G401 (cell line): ENCODE results near the gene CLIC4. TPM values are rescaled to one million over a fixed set of nuclear protein-coding genes. Genes with fewer than 3 reads are reported as not detected.
A peak's percentile ranks its signal among the peaks of the same experiment; 100 is the strongest.

Experiments used
- DNase-seq: peaks from one replicate; pipeline ENCODE4 v3.0.0-alpha.2; 2015; ENCODE audit warnings: low spot score
- in situ Hi-C: cut with HindIII; loops from 2 replicates; pipeline ENCODE4 v1.10.0; 2016; ENCODE audit warnings: low sequenced_read_pairs, mixed read lengths
- total RNA-seq: library from RNA; depleted of rRNA; stranded (reverse); fragments of >200 nt; shearing (Covaris generic); gene quantifications from 2 replicates; pipeline ENCODE4 v1.2.3, GENCODE V29; 2014

Gene CLIC4
- total RNA-seq, 1 experiment from 2014 or later, result 171 TPM

- in situ Hi-C loops, result no loop called here
Observed at GRCh38 chr1:24866211-24867083, 121.2 kb downstream of the CLIC4 start.

DNA sequence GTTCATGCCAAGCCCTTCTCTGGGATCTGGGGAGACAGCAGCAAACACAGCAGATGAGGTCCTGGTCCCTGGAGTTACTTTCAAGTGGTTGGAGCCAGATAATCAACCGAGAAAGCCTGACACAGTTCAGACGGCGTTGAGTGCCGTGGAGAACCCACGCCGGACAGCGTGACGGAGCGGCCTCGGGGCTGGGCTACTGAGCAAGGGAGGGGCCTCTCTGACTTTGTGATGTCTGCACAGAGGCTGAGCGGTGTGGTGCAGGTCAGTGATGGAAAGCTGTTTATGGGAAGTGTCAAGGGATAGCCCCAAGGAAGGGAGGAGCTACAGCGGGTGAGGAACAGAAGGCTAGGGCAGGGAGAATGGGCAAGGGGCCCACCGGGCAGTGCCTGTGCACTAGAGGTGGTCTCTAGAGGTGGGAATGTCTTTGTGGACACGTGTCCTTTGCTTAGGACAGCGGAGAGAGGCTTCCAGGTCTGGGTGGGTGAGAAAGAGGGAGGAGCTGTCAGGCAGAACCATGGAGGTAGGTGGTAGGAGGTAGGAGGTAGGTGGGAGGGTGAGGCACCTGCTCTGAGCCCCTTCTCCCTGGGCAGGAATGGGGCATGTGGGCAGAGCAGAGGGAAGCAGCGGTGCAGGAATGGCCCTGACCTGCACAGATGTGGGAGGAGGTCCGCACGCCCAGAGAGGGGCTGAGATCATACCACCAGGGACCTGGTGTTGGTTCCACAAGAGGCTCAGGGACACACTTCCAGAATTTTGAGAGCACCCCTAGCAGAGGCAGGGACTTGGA, 122.0 kb downstream of the CLIC4 start:
- in situ Hi-C loops, result no loop called here

More at GRCh38 chr1:24866211-24867083, 121.2 kb downstream of the CLIC4 start:
- no peak for DNase-seq

DNA sequence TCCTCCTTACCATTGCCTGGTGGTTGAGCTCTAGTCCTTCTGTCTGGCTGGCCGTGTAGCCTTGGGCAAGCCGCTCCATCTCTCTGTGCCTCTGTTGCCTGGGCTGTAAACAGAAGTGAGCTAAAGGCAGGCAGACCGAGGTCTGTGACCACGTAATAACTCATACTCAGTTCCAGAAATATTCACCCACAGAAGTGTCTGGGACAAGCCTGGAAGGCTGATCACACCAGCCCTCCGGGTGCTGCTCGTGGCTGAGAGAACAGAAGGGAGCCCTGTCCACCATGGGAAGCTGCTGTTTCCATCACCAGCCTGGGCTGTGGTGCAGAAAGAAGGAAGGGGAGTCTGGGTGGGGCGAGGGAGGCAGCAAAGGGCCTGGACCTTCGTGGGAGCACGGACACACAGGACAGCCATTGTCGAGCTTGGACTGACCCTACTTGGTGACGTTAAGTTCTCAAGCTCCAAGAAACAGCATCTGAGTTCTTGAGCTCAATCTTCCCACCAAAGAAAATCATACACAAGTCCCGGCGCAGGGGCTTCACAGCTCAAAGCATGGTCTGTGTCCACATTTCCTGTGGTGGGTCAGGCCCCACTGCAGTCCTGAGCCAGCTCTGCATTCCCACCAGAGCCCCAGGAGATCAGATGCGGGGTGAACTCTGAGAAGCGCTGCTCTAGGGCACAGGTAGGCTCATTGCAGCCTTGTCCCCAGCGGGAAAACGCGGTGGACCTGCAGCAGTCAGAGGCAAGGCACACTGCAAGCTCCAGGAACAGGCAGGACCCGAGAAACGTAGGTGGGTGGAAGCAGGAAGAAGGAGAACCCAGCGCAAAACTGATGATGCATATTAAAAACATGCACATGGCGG, 123.0 kb downstream of the CLIC4 start:
- in situ Hi-C loops, result no loop called here
- no peak for DNase-seq

More for the DNA sequence above, 122.0 kb downstream of the CLIC4 start:
- no peak for DNase-seq

DNA sequence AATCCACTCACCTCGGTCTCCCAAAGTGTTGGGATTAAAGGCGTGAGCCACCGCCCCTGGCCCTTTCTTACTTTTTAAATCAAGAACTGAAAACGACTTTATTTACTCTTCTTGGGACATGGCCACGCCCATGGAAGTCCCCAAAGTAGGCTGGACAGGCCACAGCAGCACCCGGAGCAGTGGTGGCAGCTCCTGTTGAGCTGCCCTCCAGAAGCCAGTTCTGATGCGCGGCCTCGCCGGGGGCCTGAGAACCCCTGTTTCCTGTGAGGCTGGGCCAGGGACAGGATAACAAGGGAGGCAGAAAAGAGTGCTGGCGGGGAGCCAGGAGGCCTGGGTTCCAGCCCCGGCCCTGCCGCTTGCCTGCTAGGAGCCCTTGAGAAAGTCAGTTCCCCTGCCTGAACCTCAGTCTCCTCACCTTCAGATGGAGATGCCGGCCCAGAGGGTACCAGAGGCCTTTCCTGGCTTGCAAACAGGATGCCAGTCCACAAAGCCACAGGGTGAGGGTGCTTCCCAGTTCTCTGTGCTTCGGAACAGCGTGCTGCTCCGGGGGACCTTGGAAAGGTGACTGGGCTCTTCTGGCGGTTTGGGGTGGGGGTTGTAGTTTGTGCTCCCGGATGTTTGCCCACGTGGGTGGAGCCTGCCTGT, 125.4 kb downstream of the CLIC4 start:
- in situ Hi-C loops, result no loop called here
- no peak for DNase-seq

DNA sequence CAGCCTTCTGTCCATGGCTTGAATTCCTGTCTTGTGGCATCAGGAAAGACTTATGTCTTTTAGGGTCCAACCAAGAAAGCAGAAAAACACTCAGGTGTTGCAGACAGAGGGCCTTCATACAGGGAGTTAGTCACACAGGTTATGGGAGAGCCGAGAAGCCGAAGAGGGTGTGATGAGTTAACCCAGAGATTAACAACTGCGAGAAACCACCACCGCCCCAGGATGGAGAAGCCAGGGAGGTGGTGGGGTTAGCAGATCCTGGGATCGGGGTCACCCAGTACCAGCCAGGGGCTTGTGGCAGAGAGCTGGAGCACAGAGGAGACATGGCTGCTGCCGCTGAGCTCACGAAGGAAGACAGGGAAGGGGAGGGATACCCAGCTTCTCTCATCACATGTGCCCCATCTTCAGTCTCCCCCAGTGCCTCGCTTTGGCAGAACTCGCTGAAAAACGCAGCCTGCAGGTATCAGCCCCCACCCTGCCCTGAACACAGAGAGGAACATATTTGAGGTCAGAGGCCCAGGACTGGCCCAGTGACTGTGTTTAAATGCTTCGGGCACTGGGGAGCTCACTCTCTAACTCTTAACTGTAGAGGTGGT, 126.2 kb downstream of the CLIC4 start:
- in situ Hi-C loops, result no loop called here
- DNase-seq, result no peak

GRCh38 chr1:24872061-24872850, 127.0 kb downstream of the CLIC4 start:
- in situ Hi-C loops, result no loop called here
- DNase-seq, result peak; percentile 2

DNA sequence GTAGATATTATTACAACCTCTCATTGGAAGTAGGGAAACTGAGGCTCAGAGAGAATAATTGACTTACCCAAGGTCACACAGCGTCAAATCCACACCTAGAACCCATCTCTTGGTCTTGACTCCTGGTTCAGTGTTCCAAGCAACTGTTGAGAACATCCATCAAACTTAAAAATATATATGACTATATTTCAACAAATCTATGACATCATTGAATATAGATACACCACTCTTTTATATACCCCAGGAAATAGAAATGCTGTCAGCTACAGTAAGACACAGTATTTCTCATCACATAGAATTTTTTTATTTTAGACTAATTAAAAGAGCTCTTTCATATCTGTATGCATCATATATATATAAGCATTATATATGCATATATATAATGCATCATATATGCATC, 127.9 kb downstream of the CLIC4 start:
- in situ Hi-C loops, result no loop called here
- no peak for DNase-seq

GRCh38 chr1:24874056-24874455, 128.8 kb downstream of the CLIC4 start:
- in situ Hi-C loops, result no loop called here
- DNase-seq, result no peak

- in situ Hi-C loops, result no loop called here
- DNase-seq, result no peak
Observed at GRCh38 chr1:24874611-24875234, 129.5 kb downstream of the CLIC4 start.

GRCh38 chr1:24875257-24875656, 130.0 kb downstream of the CLIC4 start:
- in situ Hi-C loops, result no loop called here
- no peak for DNase-seq

GRCh38 chr1:24875991-24876506, 130.8 kb downstream of the CLIC4 start:
- DNase-seq, result no peak
- in situ Hi-C loops, result no loop called here

DNA sequence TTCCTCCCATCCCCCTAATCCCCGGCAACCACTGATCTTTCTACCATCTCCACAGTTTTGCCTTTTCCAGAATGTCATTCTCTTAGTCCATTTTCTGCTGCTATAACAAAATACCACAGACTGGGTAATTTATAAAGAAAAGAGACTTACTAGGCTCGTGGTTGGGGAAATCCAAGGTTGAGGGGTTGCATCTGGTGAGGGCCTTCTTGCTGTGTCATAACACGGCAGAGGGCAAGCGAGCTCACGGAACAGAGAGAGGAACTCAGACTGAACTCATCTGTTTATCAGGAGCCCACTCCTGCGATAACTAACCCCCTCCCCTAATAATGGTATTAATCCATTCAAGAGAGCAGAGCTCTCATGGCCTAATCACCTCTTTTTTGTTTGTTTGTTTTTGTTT, 132.8 kb downstream of the CLIC4 start:
- in situ Hi-C loops, result no loop called here
- no peak for DNase-seq

- DNase-seq, result no peak
- in situ Hi-C loops, result no loop called here
Observed at GRCh38 chr1:24878775-24879742, 133.8 kb downstream of the CLIC4 start.

DNA sequence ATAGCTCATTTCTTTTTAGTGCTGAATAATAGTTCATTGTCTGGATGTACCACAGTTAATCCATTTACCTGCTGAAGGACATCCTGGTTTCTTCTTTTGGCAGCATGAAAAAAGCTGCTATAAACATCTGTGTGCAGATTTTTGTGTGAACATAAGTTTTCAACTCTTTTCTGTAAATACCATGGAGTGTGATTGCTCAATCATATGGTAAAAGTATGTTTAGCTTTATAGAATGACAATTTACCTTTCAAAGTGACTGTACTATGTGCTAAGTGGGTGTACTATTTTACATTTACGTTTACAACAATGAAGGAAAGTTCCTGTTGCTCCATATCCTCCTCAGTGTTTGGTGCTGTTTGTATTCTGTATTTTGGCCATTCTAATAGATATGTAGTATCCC, 135.8 kb downstream of the CLIC4 start:
- no peak for DNase-seq
- in situ Hi-C loops, result no loop called here

DNA sequence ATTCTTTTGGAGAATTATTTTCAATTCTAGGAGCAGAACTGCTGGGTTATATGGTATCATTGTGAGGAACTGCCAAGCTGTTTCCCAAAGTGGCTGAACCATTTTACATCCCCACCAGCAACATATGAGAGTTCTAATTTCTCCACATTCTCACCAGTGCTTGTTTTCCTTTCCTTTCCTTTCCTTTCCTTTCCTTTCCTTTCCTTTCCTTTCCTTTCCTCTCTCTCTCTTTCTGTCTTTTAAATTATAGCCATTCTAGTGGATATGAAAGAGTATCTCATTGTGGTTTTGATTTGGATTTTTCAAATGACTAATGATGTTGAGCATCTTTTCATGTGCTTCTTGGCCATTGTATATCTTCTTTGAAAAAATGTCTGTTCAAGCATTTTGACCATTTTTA, 139.5 kb downstream of the CLIC4 start:
- DNase-seq, result no peak
- in situ Hi-C loops, result no loop called here

- in situ Hi-C loops, result no loop called here
- no peak for DNase-seq
Observed at GRCh38 chr1:24886241-24886640, 141.0 kb downstream of the CLIC4 start.
